Measurements from ENCODE around the gene THUMPD3. TPM values are rescaled to one million over a fixed set of nuclear protein-coding genes. Genes with fewer than 3 reads are reported as not detected.

Gene THUMPD3
- total RNA-seq, 6 donors from 2014 or later: 21.9 to 41.9 (median 31.0) TPM

- DNase-seq: no peak
- TF ChIP-seq CTCF (IDR thresholded peaks at IDR 0.05) (no peak), POLR2A (IDR thresholded peaks at IDR 0.05) (no peak), POLR2AphosphoS5 (IDR thresholded peaks at IDR 0.05) (no peak), EP300 (IDR thresholded peaks at IDR 0.05) (no peak)
- H3K27ac ChIP-seq: no peak overlapping the region
- H3K9me3 ChIP-seq: no peaks in the 10 kb centered on the region
- no peak overlapping the region for H3K4me3 ChIP-seq
- H3K4me1 ChIP-seq: no peaks in the 10 kb centered on the region
- H3K36me3 ChIP-seq: no peaks in the 10 kb centered on the region
- ATAC-seq (ENCODE audit: low FRiP score in 2 of 2): no peak
- no peaks in the 10 kb centered on the region for H3K27me3 ChIP-seq
- WGBS, 2 donors: 84 to 93% methylated on average over 4 of the region's 4 CpGs
Measured at GRCh38 chr3:9324944-9325343, 37.9 kb upstream of the THUMPD3 start.

- DNase-seq (no peak), ATAC-seq (ENCODE audit: low FRiP score in 2 of 2) (no peak)
- H3K27me3 ChIP-seq: no peaks in the 10 kb centered on the region
- TF ChIP-seq POLR2A (IDR thresholded peaks at IDR 0.05) (no peak), CTCF (IDR thresholded peaks at IDR 0.05) (no peak), EP300 (IDR thresholded peaks at IDR 0.05) (no peak), POLR2AphosphoS5 (IDR thresholded peaks at IDR 0.05) (no peak)
- H3K36me3 ChIP-seq: no peaks in the 10 kb centered on the region
- H3K4me1 ChIP-seq: no peaks in the 10 kb centered on the region
- H3K4me3 ChIP-seq: no peak overlapping the region
- 95 to 97% methylated on average over 1 of the region's 1 CpG for WGBS, 2 donors
- H3K27ac ChIP-seq: no peak overlapping the region
- H3K9me3 ChIP-seq: no peaks in the 10 kb centered on the region
Measured at GRCh38 chr3:9327578-9327977, 35.3 kb upstream of the THUMPD3 start.

GRCh38 chr3:9330166-9330703 is 32.6 kb upstream of the THUMPD3 start:
- no peaks in the 10 kb centered on the region for H3K9me3 ChIP-seq
- 80 to 86% methylated on average over 7 of the region's 7 CpGs for WGBS, 2 donors
- H3K27ac ChIP-seq: no peak overlapping the region
- no peaks in the 10 kb centered on the region for H3K27me3 ChIP-seq
- no peaks in the 10 kb centered on the region for H3K36me3 ChIP-seq
- TF ChIP-seq CTCF (IDR thresholded peaks at IDR 0.05) (no peak), POLR2AphosphoS5 (IDR thresholded peaks at IDR 0.05) (no peak), EP300 (IDR thresholded peaks at IDR 0.05) (no peak), POLR2A (IDR thresholded peaks at IDR 0.05) (no peak)
- no peak overlapping the region for H3K4me3 ChIP-seq
- ATAC-seq (ENCODE audit: low FRiP score in 2 of 2) (no peak), DNase-seq (no peak)
- H3K4me1 ChIP-seq: no peaks in the 10 kb centered on the region

GRCh38 chr3:9331171-9331570 is 31.7 kb upstream of the THUMPD3 start:
- Histone ChIP-seq H3K9me3 (no peaks in the 10 kb centered on the region), H3K36me3 (no peaks in the 10 kb centered on the region), H3K27ac (no peak overlapping the region), H3K4me1 (no peaks in the 10 kb centered on the region), H3K4me3 (no peak overlapping the region), H3K27me3 (no peaks in the 10 kb centered on the region)
- DNase-seq (no peak), ATAC-seq (ENCODE audit: low FRiP score in 2 of 2) (no peak)
- 72% methylated on average over 2 of the region's 2 CpGs for WGBS, 2 donors
- TF ChIP-seq EP300 (IDR thresholded peaks at IDR 0.05): no peak
- no peak for TF ChIP-seq POLR2A (IDR thresholded peaks at IDR 0.05)
- TF ChIP-seq POLR2AphosphoS5 (IDR thresholded peaks at IDR 0.05): no peak
- no peak for TF ChIP-seq CTCF (IDR thresholded peaks at IDR 0.05)

Measured in upper lobe of left lung (tissue), 6 donors.